Left renal cortex interstitium (tissue), 4 donors: ENCODE measurements around the gene RNASEH1. TPM values are rescaled to one million over a fixed set of nuclear protein-coding genes. Genes with fewer than 3 reads are reported as not detected.
A peak's percentile ranks its signal among the peaks of the same experiment; 100 is the strongest.
"Not testable (repeated sequence)": the region's sequence is repeated elsewhere in the genome, so short reads cannot be mapped to it uniquely, and the experiment has no call there.

Source experiments
- DNase-seq, 4 donors: peaks; one replicate each; pipeline ENCODE4 v3.0.0-alpha.2; 2013; ENCODE audit warnings: low read depth in 4 of 4, low spot score in 2 of 4, missing footprints in 1 of 4
- polyA plus RNA-seq, 4 donors: library from polyadenylated mRNA; unstranded; fragments of 120-200 nt; gene quantifications; one replicate each; pipeline ENCODE4 v1.2.1, GENCODE V29; 2013; ENCODE audit not compliant: insufficient read length in 4 of 4

Gene RNASEH1
- polyA plus RNA-seq, 4 donors = 16.9 to 21.3 (median 19.1) TPM

- DNase-seq = peak in 1 of 4 donors; percentile 26
Measured at GRCh38 chr2:3594493-3595281, 36.6 kb upstream of the RNASEH1 start, which contains the start of gene COLEC11. Gene COLEC11, plus strand, starts transcription at chr2:3595112. Its CDS starts 9,229 bp downstream, at chr2:3604341.

- DNase-seq = no peak
Measured at GRCh38 chr2:3589086-3589485, 31.0 kb upstream of the RNASEH1 start.

GRCh38 chr2:3588084-3588483 is 30.0 kb upstream of the RNASEH1 start:
- DNase-seq = no peak

GRCh38 chr2:3587432-3587831 is 29.3 kb upstream of the RNASEH1 start:
- no peak for DNase-seq

- no peak for DNase-seq
Measured at GRCh38 chr2:3587021-3587420, 28.9 kb upstream of the RNASEH1 start.

GRCh38 chr2:3586220-3586619 is 28.1 kb upstream of the RNASEH1 start:
- no peak for DNase-seq

- peak in 1 of 4 donors; percentile 52 for DNase-seq
Measured at GRCh38 chr2:3585261-3586109, 27.4 kb upstream of the RNASEH1 start.

- DNase-seq = no peak
Measured at GRCh38 chr2:3584608-3585260, 26.6 kb upstream of the RNASEH1 start.

- DNase-seq = no peak
Measured at GRCh38 chr2:3584076-3584475, 25.9 kb upstream of the RNASEH1 start.

- DNase-seq = no peak
Measured at GRCh38 chr2:3581367-3582262, 23.5 kb upstream of the RNASEH1 start.

- no peak for DNase-seq
Measured at GRCh38 chr2:3580449-3580848, 22.3 kb upstream of the RNASEH1 start.

- no peak for DNase-seq
Measured at GRCh38 chr2:3578987-3579386, 20.9 kb upstream of the RNASEH1 start.

GRCh38 chr2:3576263-3576630 is 18.1 kb upstream of the RNASEH1 start:
- not testable (repeated sequence) for DNase-seq

- no peak for DNase-seq
Measured at GRCh38 chr2:3575534-3576262, 17.6 kb upstream of the RNASEH1 start.

GRCh38 chr2:3574155-3574554 is 16.0 kb upstream of the RNASEH1 start:
- no peak for DNase-seq

- DNase-seq = no peak
Measured at GRCh38 chr2:3572620-3573019, 14.5 kb upstream of the RNASEH1 start.

- no peak for DNase-seq
Measured at GRCh38 chr2:3571284-3571683, 13.2 kb upstream of the RNASEH1 start.

GRCh38 chr2:3569656-3570055 is 11.5 kb upstream of the RNASEH1 start:
- DNase-seq = not testable (repeated sequence)

GRCh38 chr2:3566806-3567205 is 8.7 kb upstream of the RNASEH1 start:
- no peak for DNase-seq
